ENCODE data around the gene LSP1. TPM values are rescaled to one million over a fixed set of nuclear protein-coding genes. Genes with fewer than 3 reads are reported as not detected.

LSP1 gene
- total RNA-seq, 1 experiment from 2014 or later = not detected

DNA sequence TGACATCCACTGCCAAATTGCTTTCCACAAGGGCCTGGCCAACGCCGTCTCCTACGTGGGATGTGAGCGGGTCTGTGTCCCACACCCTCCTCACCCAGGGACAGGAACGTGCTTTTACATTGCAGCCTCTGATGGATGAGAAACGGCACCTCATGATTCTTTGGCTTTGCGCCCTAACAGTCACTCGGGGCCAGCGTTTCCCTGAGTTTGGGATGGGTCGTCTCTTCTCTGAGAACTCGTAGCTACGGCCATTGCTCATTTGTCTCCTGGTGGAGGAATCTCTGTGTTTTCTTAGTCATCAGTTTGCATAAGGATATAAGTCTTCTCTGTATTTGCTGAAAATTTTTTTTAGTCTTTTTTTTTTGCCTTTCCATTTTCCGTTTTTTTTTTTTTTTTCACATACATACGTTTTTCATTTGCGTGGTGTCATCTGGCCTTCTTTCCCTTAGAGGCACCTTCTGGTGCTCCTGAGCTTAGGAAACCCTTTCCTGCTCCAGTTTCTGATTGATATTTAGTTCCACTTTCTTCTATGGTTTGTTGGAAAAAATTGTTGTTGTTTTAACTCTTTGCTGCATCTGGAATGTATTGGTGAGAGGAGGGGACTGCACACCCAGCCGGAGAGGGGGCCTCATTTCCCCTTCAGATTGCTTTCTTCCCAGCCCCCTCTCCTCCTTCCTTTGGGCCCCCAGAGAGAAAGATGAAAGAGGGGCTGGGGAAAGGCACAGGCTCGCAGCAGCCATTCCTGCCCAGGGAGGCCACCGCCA is 78.6 kb downstream of the LSP1 start:
- no peak for TF ChIP-seq EZH2 (IDR thresholded peaks at IDR 0.05; ENCODE audit: borderline replicate concordance, low read depth, low read length, poor library complexity, severe bottlenecking)
- TF ChIP-seq, protein P1, sequence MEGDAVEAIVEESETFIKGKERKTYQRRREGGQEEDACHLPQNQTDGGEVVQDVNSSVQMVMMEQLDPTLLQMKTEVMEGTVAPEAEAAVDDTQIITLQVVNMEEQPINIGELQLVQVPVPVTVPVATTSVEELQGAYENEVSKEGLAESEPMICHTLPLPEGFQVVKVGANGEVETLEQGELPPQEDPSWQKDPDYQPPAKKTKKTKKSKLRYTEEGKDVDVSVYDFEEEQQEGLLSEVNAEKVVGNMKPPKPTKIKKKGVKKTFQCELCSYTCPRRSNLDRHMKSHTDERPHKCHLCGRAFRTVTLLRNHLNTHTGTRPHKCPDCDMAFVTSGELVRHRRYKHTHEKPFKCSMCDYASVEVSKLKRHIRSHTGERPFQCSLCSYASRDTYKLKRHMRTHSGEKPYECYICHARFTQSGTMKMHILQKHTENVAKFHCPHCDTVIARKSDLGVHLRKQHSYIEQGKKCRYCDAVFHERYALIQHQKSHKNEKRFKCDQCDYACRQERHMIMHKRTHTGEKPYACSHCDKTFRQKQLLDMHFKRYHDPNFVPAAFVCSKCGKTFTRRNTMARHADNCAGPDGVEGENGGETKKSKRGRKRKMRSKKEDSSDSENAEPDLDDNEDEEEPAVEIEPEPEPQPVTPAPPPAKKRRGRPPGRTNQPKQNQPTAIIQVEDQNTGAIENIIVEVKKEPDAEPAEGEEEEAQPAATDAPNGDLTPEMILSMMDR (conservative IDR thresholded peaks at IDR 0.05; ENCODE audit: low read depth, low read length) = no peak
- no peaks in the 10 kb centered on the region for H3K4me1 ChIP-seq (ENCODE audit: insufficient read depth, low read length, poor library complexity, severe bottlenecking)
- H3K9me3 ChIP-seq (ENCODE audit: low read depth, low read length, poor library complexity, severe bottlenecking) = no peaks in the 10 kb centered on the region
- POLR2A ChIA-PET (ENCODE audit: low non-redundant PET) = no interaction called here
- BruUV-seq (replicated peaks) = no TSS peak
- intact Hi-C loops (cut with micrococcal nuclease; ENCODE audit: unreplicated experiment) = no loop called here
- CTCF ChIA-PET = no interaction called here
- no peak overlapping the region for H3K27ac ChIP-seq (ENCODE audit: low read depth, low read length, poor library complexity, severe bottlenecking)
- no peaks in the 10 kb centered on the region for H3K27me3 ChIP-seq (replicated peaks; ENCODE audit: insufficient read depth, low read depth, low read length, poor library complexity)
- no peaks in the 10 kb centered on the region for H3K36me3 ChIP-seq (ENCODE audit: insufficient read depth, low read length, poor library complexity, severe bottlenecking)
- no peak overlapping the region for H3K4me3 ChIP-seq (ENCODE audit: low read depth, low read length, poor library complexity, severe bottlenecking)
- no peak for DNase-seq (ENCODE audit: low spot score)

DNA sequence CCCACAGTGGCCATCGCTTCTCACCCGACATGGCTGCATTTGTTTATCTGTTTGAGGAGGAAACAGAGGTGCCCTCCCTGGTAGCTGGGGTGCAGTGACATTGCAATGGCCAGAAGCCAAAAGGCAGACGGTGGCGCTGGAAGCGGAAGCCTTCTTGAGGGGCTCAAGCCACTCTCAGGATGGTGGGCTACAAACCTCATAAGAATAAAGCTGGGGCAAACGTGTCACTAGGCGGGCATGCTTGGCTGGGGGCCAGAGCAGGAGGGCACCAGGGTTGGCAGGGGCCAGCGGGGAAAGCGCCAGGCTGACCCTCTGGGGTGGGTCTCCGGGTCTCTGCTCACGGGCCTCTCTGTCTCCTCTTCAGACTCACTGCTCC is 79.2 kb downstream of the LSP1 start:
- intact Hi-C loops (cut with micrococcal nuclease; ENCODE audit: unreplicated experiment) = no loop called here
- CTCF ChIA-PET = no interaction called here
- POLR2A ChIA-PET (ENCODE audit: low non-redundant PET) = no interaction called here
- no TSS peak for BruUV-seq (replicated peaks)
- no peaks in the 10 kb centered on the region for H3K4me1 ChIP-seq (ENCODE audit: insufficient read depth, low read length, poor library complexity, severe bottlenecking)
- H3K27ac ChIP-seq (ENCODE audit: low read depth, low read length, poor library complexity, severe bottlenecking) = no peak overlapping the region
- no peaks in the 10 kb centered on the region for H3K9me3 ChIP-seq (ENCODE audit: low read depth, low read length, poor library complexity, severe bottlenecking)
- H3K27me3 ChIP-seq (replicated peaks; ENCODE audit: insufficient read depth, low read depth, low read length, poor library complexity) = no peaks in the 10 kb centered on the region
- no peak overlapping the region for H3K4me3 ChIP-seq (ENCODE audit: low read depth, low read length, poor library complexity, severe bottlenecking)
- no peak for DNase-seq (ENCODE audit: low spot score)
- H3K36me3 ChIP-seq (ENCODE audit: insufficient read depth, low read length, poor library complexity, severe bottlenecking) = no peaks in the 10 kb centered on the region
- TF ChIP-seq, protein P1 (conservative IDR thresholded peaks at IDR 0.05; ENCODE audit: low read depth, low read length) = no peak
- TF ChIP-seq EZH2 (IDR thresholded peaks at IDR 0.05; ENCODE audit: borderline replicate concordance, low read depth, low read length, poor library complexity, severe bottlenecking) = no peak

DNA sequence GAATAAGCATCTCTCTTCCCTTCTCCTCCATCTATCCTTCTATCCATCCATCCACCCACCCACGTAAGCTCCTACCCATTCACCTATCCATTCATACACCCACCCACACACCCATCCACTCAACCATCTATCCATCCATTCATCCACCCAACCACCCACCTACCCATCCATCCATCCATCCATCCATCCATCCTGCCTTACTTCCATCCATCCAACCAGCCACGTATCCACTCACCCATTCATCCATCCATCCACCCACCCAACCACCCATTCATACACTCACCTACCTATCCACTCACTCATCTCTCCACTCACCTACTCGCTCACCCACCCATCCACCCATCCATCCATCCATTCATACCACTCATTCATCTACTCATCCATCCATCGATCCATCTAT is 79.8 kb downstream of the LSP1 start:
- no peak for DNase-seq (ENCODE audit: low spot score)
- H3K4me3 ChIP-seq (ENCODE audit: low read depth, low read length, poor library complexity, severe bottlenecking) = no peak overlapping the region
- no peaks in the 10 kb centered on the region for H3K4me1 ChIP-seq (ENCODE audit: insufficient read depth, low read length, poor library complexity, severe bottlenecking)
- no peak overlapping the region for H3K27ac ChIP-seq (ENCODE audit: low read depth, low read length, poor library complexity, severe bottlenecking)
- POLR2A ChIA-PET (ENCODE audit: low non-redundant PET) = no interaction called here
- TF ChIP-seq, protein P1 (conservative IDR thresholded peaks at IDR 0.05; ENCODE audit: low read depth, low read length) = no peak
- no peak for TF ChIP-seq EZH2 (IDR thresholded peaks at IDR 0.05; ENCODE audit: borderline replicate concordance, low read depth, low read length, poor library complexity, severe bottlenecking)
- intact Hi-C loops (cut with micrococcal nuclease; ENCODE audit: unreplicated experiment) = no loop called here
- CTCF ChIA-PET = no interaction called here
- no TSS peak for BruUV-seq (replicated peaks)
- no peaks in the 10 kb centered on the region for H3K27me3 ChIP-seq (replicated peaks; ENCODE audit: insufficient read depth, low read depth, low read length, poor library complexity)
- no peaks in the 10 kb centered on the region for H3K9me3 ChIP-seq (ENCODE audit: low read depth, low read length, poor library complexity, severe bottlenecking)
- no peaks in the 10 kb centered on the region for H3K36me3 ChIP-seq (ENCODE audit: insufficient read depth, low read length, poor library complexity, severe bottlenecking)

Data from A673 (cell line).